Mesenchymal stem cell (in vitro differentiated cells and primary cell): ENCODE results near the gene ALDH1L1. TPM values are rescaled to one million over a fixed set of nuclear protein-coding genes. Genes with fewer than 3 reads are reported as not detected.

Experiments
- DNase-seq: peaks from one replicate; pipeline ENCODE4 v3.0.0-alpha.2; 2013
- H2AFZ ChIP-seq: one replicate; pipeline ENCODE4 v1.6.1; 2013; ENCODE audit warnings: low read depth, mild to moderate bottlenecking, control low read depth, inconsistent platforms, low read length, moderate library complexity
- H2AK5ac ChIP-seq: 2 replicates; pipeline ENCODE4 v1.6.1; 2013; ENCODE audit warnings: low read length, moderate library complexity, mild to moderate bottlenecking, inconsistent platforms; ENCODE audit not compliant: severe bottlenecking
- H2BK120ac ChIP-seq: one replicate; pipeline ENCODE4 v1.6.1; 2013; ENCODE audit warnings: low read depth, mild to moderate bottlenecking, inconsistent platforms, low read length, moderate library complexity
- H2BK12ac ChIP-seq, 2 experiments: one replicate each; pipeline ENCODE4 v1.6.1; 2013; ENCODE audit warnings: inconsistent platforms in 2 of 2, low read length in 2 of 2, mild to moderate bottlenecking in 2 of 2, moderate library complexity in 2 of 2, control low read depth in 1 of 2
- H2BK15ac ChIP-seq: one replicate; pipeline ENCODE4 v1.6.1; 2013; ENCODE audit warnings: mild to moderate bottlenecking, low read depth, inconsistent platforms; ENCODE audit not compliant: poor library complexity, severe bottlenecking
- H2BK5ac ChIP-seq: 2 replicates; pipeline ENCODE4 v1.6.1; 2013; ENCODE audit warnings: low read depth, mild to moderate bottlenecking, low read length, control low read depth, inconsistent platforms; ENCODE audit not compliant: poor library complexity, severe bottlenecking
- H3K14ac ChIP-seq, 2 experiments: one replicate each; pipeline ENCODE4 v1.6.1; 2013; ENCODE audit warnings: inconsistent platforms in 2 of 2, low read length in 2 of 2, control low read depth in 1 of 2, mild to moderate bottlenecking in 1 of 2, moderate library complexity in 1 of 2
- H3K18ac ChIP-seq, 2 experiments: one replicate each; pipeline ENCODE4 v1.6.1; 2013; ENCODE audit warnings: inconsistent platforms in 2 of 2, low read length in 2 of 2, control low read depth in 1 of 2, low read depth in 1 of 2, mild to moderate bottlenecking in 1 of 2
- H3K23ac ChIP-seq, 2 experiments: one replicate each; pipeline ENCODE4 v1.6.1; 2013; ENCODE audit warnings: inconsistent platforms in 2 of 2, low read length in 2 of 2, mild to moderate bottlenecking in 2 of 2, moderate library complexity in 2 of 2, control low read depth in 1 of 2
- H3K27ac ChIP-seq: 2 replicates; pipeline ENCODE4 v1.5.1; 2013; ENCODE audit warnings: mild to moderate bottlenecking, moderate library complexity, low read length, control low read depth, inconsistent platforms; ENCODE audit not compliant: poor library complexity, severe bottlenecking
- H3K27me3 ChIP-seq, 2 experiments: 2 replicates each; pipeline versions ENCODE4 v1.6.1 to v1.7.0; 2013; ENCODE audit warnings: low read length in 2 of 2, mild to moderate bottlenecking in 2 of 2, moderate library complexity in 2 of 2, control low read depth in 1 of 2, inconsistent platforms in 1 of 2; ENCODE audit not compliant: control insufficient read depth in 1 of 2, insufficient read depth in 1 of 2
- H3K36me3 ChIP-seq, 2 experiments: 2 replicates each; pipeline versions ENCODE4 v1.6.1 to v1.7.0; 2013; ENCODE audit warnings: low read length in 2 of 2, control low read depth in 1 of 2, inconsistent platforms in 1 of 2, low read depth in 1 of 2, mild to moderate bottlenecking in 1 of 2; ENCODE audit not compliant: insufficient read depth in 2 of 2, control insufficient read depth in 1 of 2
- H3K4ac ChIP-seq, 2 experiments: one replicate each; pipeline ENCODE4 v1.6.1; 2013; ENCODE audit warnings: inconsistent platforms in 2 of 2, low read length in 2 of 2, mild to moderate bottlenecking in 2 of 2, moderate library complexity in 2 of 2, control low read depth in 1 of 2, low read depth in 1 of 2
- H3K4me1 ChIP-seq: 2 replicates; pipeline ENCODE4 v1.6.1; 2013; ENCODE audit warnings: low read depth, low read length, control low read depth; ENCODE audit not compliant: control insufficient read depth, insufficient read depth
- H3K4me2 ChIP-seq: 2 replicates; pipeline ENCODE4 v1.6.1; 2013; ENCODE audit warnings: low read length, mild to moderate bottlenecking, inconsistent platforms; ENCODE audit not compliant: poor library complexity, severe bottlenecking
- H3K4me3 ChIP-seq, 2 experiments: 2 replicates each; pipeline versions ENCODE4 v1.5.1 to v1.7.0; 2013; ENCODE audit warnings: low read length in 2 of 2, mild to moderate bottlenecking in 2 of 2, control low read depth in 1 of 2, low read depth in 1 of 2; ENCODE audit not compliant: insufficient read depth in 1 of 2
- H3K79me1 ChIP-seq: replicated peaks from 2 replicates; pipeline ENCODE4 v1.6.1; 2013; ENCODE audit warnings: mild to moderate bottlenecking, control low read depth, low read length, inconsistent platforms; ENCODE audit not compliant: poor library complexity, severe bottlenecking
- H3K9ac ChIP-seq: 2 replicates; pipeline ENCODE4 v1.7.0; 2013; ENCODE audit warnings: mild to moderate bottlenecking, low read length, moderate library complexity
- H3K9me3 ChIP-seq: 2 replicates; pipeline ENCODE4 v1.7.0; 2013; ENCODE audit warnings: mild to moderate bottlenecking, low read length; ENCODE audit not compliant: control insufficient read depth
- H4K8ac ChIP-seq: one replicate; pipeline ENCODE4 v1.6.1; 2013; ENCODE audit warnings: inconsistent platforms, mild to moderate bottlenecking, low read length, moderate library complexity
- H4K91ac ChIP-seq: one replicate; pipeline ENCODE4 v1.6.1; 2013; ENCODE audit warnings: mild to moderate bottlenecking, low read length, inconsistent platforms
- WGBS: methylation state at CpG from one replicate; pipeline ENCODE4 v1.1.7; 2013; ENCODE audit warnings: mixed read lengths; 5-methylcytosine and 5-hydroxymethylcytosine counted together
- small RNA-seq: library from polyadenylated mRNA; stranded (forward); fragments of <200 nt; extraction: miRNeasy Mini kit (QIAGEN cat#:217004); gene quantifications from one replicate; pipeline ENCODE3, GENCODE V24; 2013; ENCODE audit warnings: low read depth

ALDH1L1 gene

DNA sequence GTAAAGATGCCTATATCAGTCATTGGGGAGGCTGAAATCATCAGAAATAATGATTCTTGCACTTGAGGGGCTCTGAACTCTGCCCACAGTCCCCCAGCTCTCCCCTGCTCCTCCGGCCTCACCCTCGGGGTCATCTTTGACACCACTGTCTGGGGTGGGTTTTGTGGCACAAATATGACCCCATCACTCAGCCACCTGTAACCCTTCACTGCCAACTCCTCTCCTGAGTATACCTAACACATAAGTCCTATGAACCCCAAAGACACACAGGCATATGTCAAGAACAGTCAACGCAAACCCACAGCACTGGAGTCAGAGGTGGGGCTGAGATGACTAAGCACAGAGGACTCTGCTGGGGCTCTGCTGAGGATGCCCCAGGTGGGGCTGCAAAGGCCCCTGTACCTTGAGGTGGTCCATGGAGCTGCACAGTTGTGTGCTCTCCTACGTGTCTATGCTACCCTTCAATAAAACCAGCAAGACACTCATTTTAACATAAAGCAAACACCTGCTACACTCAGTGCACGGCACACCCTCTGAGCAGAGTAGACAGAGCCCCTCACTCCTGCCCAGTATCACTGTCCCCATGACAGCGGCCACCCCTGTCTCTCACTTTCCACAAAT is 126.3 kb downstream of the ALDH1L1 start:
- H4K91ac ChIP-seq = no peak overlapping the region
- no peak overlapping the region for H2BK15ac ChIP-seq
- H3K18ac ChIP-seq = no peak overlapping the region
- no peaks in the 10 kb centered on the region for H3K79me1 ChIP-seq
- no peak overlapping the region for H3K4me3 ChIP-seq
- H2AK5ac ChIP-seq = no peak overlapping the region
- no peak overlapping the region for H3K23ac ChIP-seq
- no peak overlapping the region for H3K27ac ChIP-seq
- H2AFZ ChIP-seq = no peak overlapping the region
- 97% methylated on average over 6 of the region's 6 CpGs for WGBS
- no peak overlapping the region for H3K14ac ChIP-seq
- peaks cover 0 to 14% of the 10 kb centered on the region in 2 experiments for H3K36me3 ChIP-seq
- H2BK120ac ChIP-seq = no peak overlapping the region
- H2BK12ac ChIP-seq = no peak overlapping the region
- no peak overlapping the region for H3K9ac ChIP-seq
- H3K9me3 ChIP-seq = no peaks in the 10 kb centered on the region
- H3K27me3 ChIP-seq = no peaks in the 10 kb centered on the region
- H4K8ac ChIP-seq = no peak overlapping the region
- no peak overlapping the region for H2BK5ac ChIP-seq
- no peak overlapping the region for H3K4me2 ChIP-seq
- no peak overlapping the region for H3K4ac ChIP-seq
- no peaks in the 10 kb centered on the region for H3K4me1 ChIP-seq
- DNase-seq = no peak

Small RNAs within 50 kb of the gene (small RNA-seq; reads per million reads assigned to genes)
- gene RNU1-30P = not detected
